MM.1S (cell line): ENCODE results near the gene MICAL2.

Source experiments
- CTCF ChIP-seq: fragments of 300-600 bp; sonication (generic); IDR thresholded peaks from 2 replicates; pipeline ENCODE4 v1.5.1; 2016; ENCODE audit warnings: antibody characterized with exemption, low read length, mixed read lengths
- EZH2 ChIP-seq: fragments of 300-600 bp; sonication (generic); optimal IDR thresholded peaks from 2 replicates; pipeline ENCODE3; 2017; ENCODE audit warnings: low read depth, mild to moderate bottlenecking, antibody characterized with exemption, low read length, mixed read lengths
- EZH2phosphoT487 ChIP-seq: fragments of 300-600 bp; sonication (generic); IDR thresholded peaks from 2 replicates; pipeline ENCODE4 v1.6.1; 2018; ENCODE audit warnings: antibody characterized with exemption, low read length

DNA sequence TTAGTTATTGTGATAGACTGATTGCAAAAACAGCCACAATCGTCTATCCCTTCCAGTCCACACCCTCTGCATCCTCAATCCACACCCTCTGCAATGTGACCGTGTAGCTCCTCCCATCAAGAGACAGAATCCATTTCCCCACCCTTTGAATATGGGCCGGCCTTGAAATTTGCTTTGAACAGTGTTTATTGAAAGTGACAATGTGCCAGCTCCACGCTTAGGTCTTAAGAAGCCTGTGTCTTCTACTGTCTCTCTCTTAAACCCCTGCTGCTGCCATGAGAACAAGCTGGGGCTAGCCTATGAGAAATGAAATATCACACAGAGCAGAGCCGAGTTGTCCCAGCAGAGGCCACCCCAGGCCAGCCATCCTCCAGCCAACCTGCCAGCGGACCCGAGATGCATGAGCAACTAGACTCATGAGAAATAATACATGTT is 22.3 kb upstream of the MICAL2 start:
- no peak for TF ChIP-seq CTCF
- TF ChIP-seq EZH2phosphoT487: no peak
- TF ChIP-seq EZH2: no peak
